ENCODE measurements around the gene SMIM24.
"Not testable (repeated sequence)": the region's sequence is repeated elsewhere in the genome, so short reads cannot be mapped to it uniquely, and the experiment has no call there.

SMIM24 gene

GRCh38 chr19:3431760-3432397, 48.4 kb downstream of the SMIM24 start:
- H3K4me2 ChIP-seq (ENCODE audit: low read length) = no peak overlapping the region
- no peaks in the 10 kb centered on the region for H3K36me3 ChIP-seq (ENCODE audit: control insufficient read depth, low read length)

GRCh38 chr19:3430366-3430680, 50.0 kb downstream of the SMIM24 start:
- H4K20me1 ChIP-seq (ENCODE audit: control insufficient read depth, insufficient read depth, low read depth, low read length); H3K9me2 ChIP-seq (replicated peaks; ENCODE audit: control insufficient read depth, low read length); H3F3A ChIP-seq (ENCODE audit: control insufficient read depth, insufficient read depth); H3K36me3 ChIP-seq (ENCODE audit: control insufficient read depth, low read length); H3K4me3 ChIP-seq (ENCODE audit: low read length); H3K27me3 ChIP-seq (ENCODE audit: control insufficient read depth, low read length); H3K4me2 ChIP-seq (ENCODE audit: low read length); H3K9me3 ChIP-seq (ENCODE audit: control insufficient read depth, insufficient read depth, low read length); H3K27ac ChIP-seq (ENCODE audit: low read depth, low read length); H3K79me2 ChIP-seq (ENCODE audit: control insufficient read depth, low read length): not testable (repeated sequence)
- peaks cover 23% of the 10 kb centered on the region for H3K4me1 ChIP-seq (ENCODE audit: control insufficient read depth, low read length)

More at GRCh38 chr19:3431760-3432397, 48.4 kb downstream of the SMIM24 start:
- TF ChIP-seq EZH2phosphoT487 (IDR thresholded peaks at IDR 0.05; ENCODE audit: borderline replicate concordance, low read length) (no peak), CTCF (IDR thresholded peaks at IDR 0.05; ENCODE audit: low read depth, low read length, poor library complexity, severe bottlenecking) (no peak)
- H3K27ac ChIP-seq (ENCODE audit: low read depth, low read length) = no peak overlapping the region
- H3F3A ChIP-seq (ENCODE audit: control insufficient read depth, insufficient read depth) = no peaks in the 10 kb centered on the region
- peaks cover 26% of the 10 kb centered on the region for H3K4me1 ChIP-seq (ENCODE audit: control insufficient read depth, low read length)
- no peak overlapping the region for H3K4me3 ChIP-seq (ENCODE audit: low read length)
- H3K79me2 ChIP-seq (ENCODE audit: control insufficient read depth, low read length) = no peaks in the 10 kb centered on the region
- H3K27me3 ChIP-seq (ENCODE audit: control insufficient read depth, low read length) = peaks cover 5% of the 10 kb centered on the region
- H3K9me3 ChIP-seq (ENCODE audit: control insufficient read depth, insufficient read depth, low read length) = peaks cover 5% of the 10 kb centered on the region; the same call in 1 of the 2 replicates
- no peaks in the 10 kb centered on the region for H3K9me2 ChIP-seq (replicated peaks; ENCODE audit: control insufficient read depth, low read length)
- no peaks in the 10 kb centered on the region for H4K20me1 ChIP-seq (ENCODE audit: control insufficient read depth, insufficient read depth, low read depth, low read length)

DNA sequence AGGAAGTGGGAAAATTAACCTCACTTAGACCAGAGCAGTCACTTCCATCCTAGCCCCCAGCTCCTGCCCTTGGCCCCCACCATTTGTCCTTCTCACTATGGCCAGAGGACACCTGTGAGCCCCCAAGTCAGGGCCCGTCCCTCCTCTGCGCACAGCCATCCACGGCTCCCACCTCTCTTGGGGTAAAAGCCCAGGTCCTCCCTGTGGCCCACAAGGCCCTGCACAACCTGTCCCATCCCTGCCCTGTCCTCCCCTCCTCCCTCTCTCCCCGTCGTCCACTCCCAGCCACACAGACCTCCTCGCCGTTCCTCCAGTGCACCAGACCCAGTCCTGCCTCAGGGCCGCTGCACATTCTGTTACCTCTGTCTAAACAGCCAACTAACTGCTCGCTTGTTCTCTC, 53.9 kb downstream of the SMIM24 start:
- Histone ChIP-seq H3K36me3 (ENCODE audit: control insufficient read depth, low read length) (no peaks in the 10 kb centered on the region), H3K27ac (ENCODE audit: low read depth, low read length) (no peak overlapping the region), H4K20me1 (ENCODE audit: control insufficient read depth, insufficient read depth, low read depth, low read length) (no peaks in the 10 kb centered on the region)

More for the DNA sequence above, 53.9 kb downstream of the SMIM24 start:
- H3K9me2 ChIP-seq (replicated peaks; ENCODE audit: control insufficient read depth, low read length) = no peaks in the 10 kb centered on the region
- no peaks in the 10 kb centered on the region for H3F3A ChIP-seq (ENCODE audit: control insufficient read depth, insufficient read depth)
- peaks cover 16% of the 10 kb centered on the region for H3K4me1 ChIP-seq (ENCODE audit: control insufficient read depth, low read length)
- H3K27me3 ChIP-seq (ENCODE audit: control insufficient read depth, low read length) = peaks cover 5% of the 10 kb centered on the region
- no peak overlapping the region for H3K4me2 ChIP-seq (ENCODE audit: low read length)
- TF ChIP-seq CTCF (IDR thresholded peaks at IDR 0.05; ENCODE audit: low read depth, low read length, poor library complexity, severe bottlenecking) (no peak), EZH2phosphoT487 (IDR thresholded peaks at IDR 0.05; ENCODE audit: borderline replicate concordance, low read length) (no peak)
- no peaks in the 10 kb centered on the region for H3K9me3 ChIP-seq (ENCODE audit: control insufficient read depth, insufficient read depth, low read length)
- no peak overlapping the region for H3K4me3 ChIP-seq (ENCODE audit: low read length)
- no peaks in the 10 kb centered on the region for H3K79me2 ChIP-seq (ENCODE audit: control insufficient read depth, low read length)

Data from DOHH2 (cell line).